ENCODE measurements around the gene ZCCHC7. TPM values are rescaled to one million over a fixed set of nuclear protein-coding genes. Genes with fewer than 3 reads are reported as not detected.

Gene ZCCHC7
- polyA plus RNA-seq, 2 of the 4 experiments (the other 2 are of a cell fraction), result 15.7 to 30.0 TPM

DNA sequence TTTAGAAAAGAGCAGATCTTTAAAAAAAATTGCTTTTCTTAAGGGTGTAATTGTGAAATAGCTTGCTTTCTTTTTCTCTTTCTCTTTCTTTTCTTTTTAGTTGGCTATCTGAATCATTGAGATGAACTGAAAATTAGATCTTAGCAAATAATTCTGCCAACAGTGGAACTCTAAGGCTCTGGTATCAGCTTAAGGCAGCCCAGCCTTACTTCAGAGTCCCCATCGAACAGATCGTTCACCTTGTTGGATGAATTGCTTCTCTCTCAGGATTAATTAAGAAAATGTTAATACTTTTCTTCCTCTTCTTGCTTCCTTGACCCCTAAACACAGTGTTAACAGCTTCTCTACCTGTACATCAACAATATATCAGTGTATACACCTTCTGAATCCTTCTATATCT lies 92.1 kb downstream of the ZCCHC7 start:
- H3K9me3 ChIP-seq, result no peaks in the 10 kb centered on the region
- H3K27ac ChIP-seq, result no peak overlapping the region
- H3K4me2 ChIP-seq, result no peak overlapping the region
- 89% methylated on average over 2 of the region's 2 CpGs for WGBS (ENCODE audit: missing lambda C conversion rate)
- peaks cover 6% of the 10 kb centered on the region; the same call in 1 of the 3 replicates for H3K4me1 ChIP-seq
- CTCF ChIA-PET, result interaction anchor here (0.8 to 1.4 kb wide), 4 partner anchors 12 to 132 kb away, joined by 3 read pairs; no protein-coding TSS in a partner anchor
- H3K4me3 ChIP-seq, result no peak overlapping the region
- POLR2A ChIA-PET, result no interaction called here
- TF ChIP-seq PHF8 (IDR thresholded peaks at IDR 0.05; ENCODE audit: borderline replicate concordance, low read depth) (no peak), RARB (CRISPR knock-in tag; IDR thresholded peaks at IDR 0.05) (no peak), SMC3 (IDR thresholded peaks at IDR 0.05) (no peak), SREBF2 (IDR thresholded peaks at IDR 0.05) (no peak), CBX2 (IDR thresholded peaks at IDR 0.05; ENCODE audit: borderline replicate concordance, low read depth) (no peak), ZFP36 (IDR thresholded peaks at IDR 0.05; ENCODE audit: borderline replicate concordance, partially characterized antibody) (no peak), POLR2AphosphoS2 (conservative IDR thresholded peaks at IDR 0.05; ENCODE audit: low read length) (no peak), NR3C1 (IDR thresholded peaks at IDR 0.05) (no peak), JUNB (IDR thresholded peaks at IDR 0.05) (no peak), CBX8 (IDR thresholded peaks at IDR 0.05) (no peak), EHF (CRISPR knock-in tag; IDR thresholded peaks at IDR 0.05) (no peak), CHD4 (IDR thresholded peaks at IDR 0.05; ENCODE audit: borderline replicate concordance) (no peak), HOXB13 (CRISPR knock-in tag; IDR thresholded peaks at IDR 0.05; ENCODE audit: low read depth) (no peak), ZC3H11A (IDR thresholded peaks at IDR 0.05) (no peak), CHD2 (IDR thresholded peaks at IDR 0.05; ENCODE audit: low read length, partially characterized antibody) (no peak)
- TF ChIP-seq, protein P1, sequence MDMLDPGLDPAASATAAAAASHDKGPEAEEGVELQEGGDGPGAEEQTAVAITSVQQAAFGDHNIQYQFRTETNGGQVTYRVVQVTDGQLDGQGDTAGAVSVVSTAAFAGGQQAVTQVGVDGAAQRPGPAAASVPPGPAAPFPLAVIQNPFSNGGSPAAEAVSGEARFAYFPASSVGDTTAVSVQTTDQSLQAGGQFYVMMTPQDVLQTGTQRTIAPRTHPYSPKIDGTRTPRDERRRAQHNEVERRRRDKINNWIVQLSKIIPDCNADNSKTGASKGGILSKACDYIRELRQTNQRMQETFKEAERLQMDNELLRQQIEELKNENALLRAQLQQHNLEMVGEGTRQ (IDR thresholded peaks at IDR 0.05), result no peak
- TF ChIP-seq, protein P2, sequence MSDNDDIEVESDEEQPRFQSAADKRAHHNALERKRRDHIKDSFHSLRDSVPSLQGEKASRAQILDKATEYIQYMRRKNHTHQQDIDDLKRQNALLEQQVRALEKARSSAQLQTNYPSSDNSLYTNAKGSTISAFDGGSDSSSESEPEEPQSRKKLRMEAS (IDR thresholded peaks at IDR 0.05), result no peak
- TF ChIP-seq, protein P3, sequence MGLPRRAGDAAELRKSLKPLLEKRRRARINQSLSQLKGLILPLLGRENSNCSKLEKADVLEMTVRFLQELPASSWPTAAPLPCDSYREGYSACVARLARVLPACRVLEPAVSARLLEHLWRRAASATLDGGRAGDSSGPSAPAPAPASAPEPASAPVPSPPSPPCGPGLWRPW (IDR thresholded peaks at IDR 0.05), result no peak
- TF ChIP-seq, protein P4, sequence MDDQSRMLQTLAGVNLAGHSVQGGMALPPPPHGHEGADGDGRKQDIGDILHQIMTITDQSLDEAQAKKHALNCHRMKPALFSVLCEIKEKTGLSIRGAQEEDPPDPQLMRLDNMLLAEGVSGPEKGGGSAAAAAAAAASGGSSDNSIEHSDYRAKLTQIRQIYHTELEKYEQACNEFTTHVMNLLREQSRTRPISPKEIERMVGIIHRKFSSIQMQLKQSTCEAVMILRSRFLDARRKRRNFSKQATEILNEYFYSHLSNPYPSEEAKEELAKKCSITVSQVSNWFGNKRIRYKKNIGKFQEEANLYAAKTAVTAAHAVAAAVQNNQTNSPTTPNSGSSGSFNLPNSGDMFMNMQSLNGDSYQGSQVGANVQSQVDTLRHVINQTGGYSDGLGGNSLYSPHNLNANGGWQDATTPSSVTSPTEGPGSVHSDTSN (IDR thresholded peaks at IDR 0.05), result no peak
- DNase-seq (ENCODE audit: low read depth in 1 of 2, low spot score in 1 of 2) (no peak), ATAC-seq (no peak), FAIRE-seq (no peak)

DNA sequence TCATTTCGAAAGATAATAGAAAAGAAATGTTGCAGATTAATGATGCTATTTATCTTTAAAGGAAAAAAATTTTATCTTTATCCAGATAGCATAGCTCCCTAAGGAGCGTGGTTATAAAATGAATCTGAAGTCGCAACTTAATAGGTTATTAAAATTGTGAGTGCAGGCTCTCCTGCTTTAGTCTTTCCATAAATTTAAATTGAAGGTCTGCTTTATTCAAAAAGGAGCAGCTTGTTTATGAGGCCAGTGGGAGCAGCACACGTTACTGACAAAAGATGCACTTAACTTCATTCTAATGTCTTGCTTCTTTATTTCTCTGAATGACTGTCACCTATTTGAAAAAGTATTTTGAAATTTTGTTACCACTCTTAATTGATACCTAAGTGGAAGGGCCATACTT lies 95.0 kb downstream of the ZCCHC7 start:
- no peak for ATAC-seq
- FAIRE-seq, result no peak
- Histone ChIP-seq H3K4me2 (no peak overlapping the region), H3K27ac (no peak overlapping the region), H3K4me1 (peaks cover 6% of the 10 kb centered on the region; the same call in 1 of the 3 replicates), H3K4me3 (no peak overlapping the region), H3K9me3 (no peaks in the 10 kb centered on the region)
- TF ChIP-seq PHF8 (IDR thresholded peaks at IDR 0.05; ENCODE audit: borderline replicate concordance, low read depth), result no peak
- no peak for TF ChIP-seq BHLHE40 (IDR thresholded peaks at IDR 0.05; ENCODE audit: low read depth, low read length)
- TF ChIP-seq HEYL (CRISPR knock-in tag; IDR thresholded peaks at IDR 0.05), result no peak
- no peak for TF ChIP-seq POLR2AphosphoS2 (conservative IDR thresholded peaks at IDR 0.05; ENCODE audit: low read length)
- TF ChIP-seq GATA3 (IDR thresholded peaks at IDR 0.05; ENCODE audit: borderline replicate concordance), result no peak
- TF ChIP-seq CBX2 (IDR thresholded peaks at IDR 0.05; ENCODE audit: borderline replicate concordance, low read depth), result no peak
- no peak for TF ChIP-seq EP300 (IDR thresholded peaks at IDR 0.05)
- TF ChIP-seq EHF (CRISPR knock-in tag; IDR thresholded peaks at IDR 0.05), result no peak
- no peak for TF ChIP-seq ZSCAN20 (CRISPR knock-in tag; IDR thresholded peaks at IDR 0.05)
- no peak for TF ChIP-seq JUN (IDR thresholded peaks at IDR 0.05)
- TF ChIP-seq RFX5 (IDR thresholded peaks at IDR 0.05), result no peak
- no peak for TF ChIP-seq MAZ (IDR thresholded peaks at IDR 0.05; ENCODE audit: borderline replicate concordance, low read depth, low read length)
- DNase-seq (ENCODE audit: low read depth in 1 of 2, low spot score in 1 of 2), result no peak
- ChIA-PET POLR2A (no interaction called here), CTCF (interaction anchor here (1.0 to 1.1 kb wide), 2 partner anchors 219 to 220 kb away, joined by 3 to 4 read pairs; no protein-coding TSS in a partner anchor)
- WGBS (ENCODE audit: missing lambda C conversion rate), result 88% methylated on average over 4 of the region's 4 CpGs
